NOMO-1 (cell line): Measurements from ENCODE around the gene SEBOX.

Experiments used
- DNase-seq, 2 experiments: peaks; one replicate each; lab custom pipeline; 2025; ENCODE audit not compliant: unreplicated experiment in 2 of 2; lab: John Stamatoyannopoulos, UW

Gene SEBOX

GRCh38 chr17:28369684-28370034 is 4.7 kb upstream of the SEBOX start:
- DNase-seq = no peak

GRCh38 chr17:28368915-28369683 is 4.1 kb upstream of the SEBOX start:
- no peak for DNase-seq

- no peak for DNase-seq
These were observed 3.4 kb upstream of the SEBOX start for GRCh38 chr17:28368306-28368831.

- no peak for DNase-seq
These were observed 2.8 kb upstream of the SEBOX start for GRCh38 chr17:28367641-28368305.

- no peak for DNase-seq
These were observed 1.6 kb upstream of the SEBOX start for GRCh38 chr17:28366605-28367004.

- no peak for DNase-seq
These were observed 488 bp upstream of the SEBOX start for GRCh38 chr17:28365487-28365886.

GRCh38 chr17:28363776-28364650 is 986 bp downstream of the SEBOX start:
- no peak for DNase-seq

- no peak for DNase-seq
These were observed 1.8 kb downstream of the SEBOX start for GRCh38 chr17:28363186-28363585.

- no peak for DNase-seq
These were observed 7.2 kb downstream of the SEBOX start for GRCh38 chr17:28357901-28358197.

- peak; percentile 91 to 99 for DNase-seq
These were observed 7.7 kb downstream of the SEBOX start, which contains the start of gene POLDIP2 for GRCh38 chr17:28357061-28357900. Gene POLDIP2, minus strand, starts transcription at chr17:28357527. Its CDS starts 79 bp downstream, at chr17:28357448.

GRCh38 chr17:28350271-28350670 is 14.7 kb downstream of the SEBOX start:
- no peak for DNase-seq

GRCh38 chr17:28348979-28349378 is 16.0 kb downstream of the SEBOX start:
- DNase-seq = no peak

- no peak for DNase-seq
These were observed 17.6 kb downstream of the SEBOX start for GRCh38 chr17:28347261-28347891.

- no peak for DNase-seq
These were observed 18.2 kb downstream of the SEBOX start for GRCh38 chr17:28346746-28347246.

- no peak for DNase-seq
These were observed 18.8 kb downstream of the SEBOX start for GRCh38 chr17:28346199-28346580.

GRCh38 chr17:28345419-28346198 is 19.4 kb downstream of the SEBOX start:
- DNase-seq = no peak

- DNase-seq = no peak
These were observed 20.5 kb downstream of the SEBOX start for GRCh38 chr17:28344435-28344901.

GRCh38 chr17:28344011-28344410 is 21.0 kb downstream of the SEBOX start:
- DNase-seq = no peak

GRCh38 chr17:28343491-28343932 is 21.5 kb downstream of the SEBOX start:
- DNase-seq = no peak
